GM23248 (cell line): Measurements from ENCODE around the gene SEMA5A.

Experiments used
- EZH2 ChIP-seq: fragments of 200-600 bp; sonication (generic); IDR thresholded peaks from 2 replicates; pipeline ENCODE4 v1.6.1; 2018; ENCODE audit warnings: antibody characterized with exemption, mild to moderate bottlenecking; ENCODE audit not compliant: insufficient read depth, poor library complexity, severe bottlenecking
- EZH2phosphoT487 ChIP-seq: fragments of 200-600 bp; sonication (generic); IDR thresholded peaks from 2 replicates; pipeline ENCODE4 v1.6.1; 2018; ENCODE audit warnings: antibody characterized with exemption, moderate library complexity, mild to moderate bottlenecking, low read depth; ENCODE audit not compliant: insufficient read depth

- no peak for TF ChIP-seq EZH2
- no peak for TF ChIP-seq EZH2phosphoT487
These were observed 499.0 kb downstream of the SEMA5A start for GRCh38 chr5:9046756-9047481.
